Measurements from ENCODE around the gene ARL13B.
"Not testable (repeated sequence)": the region's sequence is repeated elsewhere in the genome, so short reads cannot be mapped to it uniquely, and the experiment has no call there.

The ARL13B gene

GRCh38 chr3:94028093-94028837, 48.3 kb downstream of the ARL13B start, which contains the start of gene STX19:
Gene STX19, minus strand, starts transcription at chr3:94028597. Its CDS starts 13,328 bp downstream, at chr3:94015269.
- H3K4me3 ChIP-seq (ENCODE audit: low read depth in 1 of 2, low read length in 2 of 2): peak within 1 kb of the TSS in 1 of 2 donors; percentile 52
- H3K36me3 ChIP-seq (ENCODE audit: control insufficient read depth in 1 of 2, insufficient read depth in 2 of 2, low read length in 2 of 2): no peaks in the 10 kb centered on the region

DNA sequence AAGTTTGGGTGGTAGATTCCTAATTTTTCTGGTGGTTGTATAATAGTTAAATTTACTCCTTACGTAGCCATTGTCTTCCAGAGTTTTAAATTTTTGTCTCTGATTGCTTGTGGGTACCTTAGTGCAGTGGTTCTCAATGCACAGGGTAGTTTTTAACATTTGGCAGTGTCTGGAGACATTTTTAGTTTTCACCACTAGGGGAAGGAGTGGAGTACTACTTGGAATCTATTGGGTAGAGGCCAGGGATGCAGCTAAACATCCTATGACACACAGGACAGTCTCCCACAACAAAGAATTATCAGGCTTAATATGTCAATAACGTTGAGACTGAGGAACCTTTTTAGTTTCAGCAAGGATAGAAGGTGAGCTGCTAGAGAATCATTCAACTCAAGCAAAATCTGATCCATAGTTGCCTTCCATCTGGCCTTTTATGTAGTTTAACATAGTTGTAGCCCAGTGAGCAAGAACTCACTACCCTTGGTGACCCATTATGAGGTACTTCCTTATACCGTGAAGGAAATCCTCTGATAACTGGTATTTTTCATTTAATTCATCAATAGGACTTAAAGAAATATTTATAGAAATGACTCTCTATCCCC, 57.1 kb downstream of the ARL13B start:
- Histone ChIP-seq H3K27me3 (ENCODE audit: low read depth, low read length) (no peaks in the 10 kb centered on the region), H3K36me3 (ENCODE audit: control insufficient read depth in 1 of 2, insufficient read depth in 2 of 2, low read length in 2 of 2) (no peaks in the 10 kb centered on the region), H3K4me3 (ENCODE audit: low read depth in 1 of 2, low read length in 2 of 2) (no peak overlapping the region), H3K27ac (ENCODE audit: low read length) (no peak overlapping the region), H3K4me1 (ENCODE audit: control insufficient read depth in 1 of 2, insufficient read depth in 2 of 2, low read length in 2 of 2) (no peaks in the 10 kb centered on the region), H3K9me3 (ENCODE audit: control insufficient read depth in 1 of 2, low read length in 2 of 2) (no peaks in the 10 kb centered on the region)

More at GRCh38 chr3:94028093-94028837, 48.3 kb downstream of the ARL13B start, which contains the start of gene STX19:
- H3K9me3 ChIP-seq (ENCODE audit: control insufficient read depth in 1 of 2, low read length in 2 of 2): no peaks in the 10 kb centered on the region
- peak within 1 kb of the TSS; percentile 83 for H3K27ac ChIP-seq (ENCODE audit: low read length)
- H3K4me1 ChIP-seq (ENCODE audit: control insufficient read depth in 1 of 2, insufficient read depth in 2 of 2, low read length in 2 of 2): no peaks in the 10 kb centered on the region
- no peaks in the 10 kb centered on the region for H3K27me3 ChIP-seq (ENCODE audit: low read depth, low read length)

GRCh38 chr3:94043285-94043684, 63.3 kb downstream of the ARL13B start:
- Histone ChIP-seq H3K9me3 (ENCODE audit: control insufficient read depth in 1 of 2, low read length in 2 of 2) (no peaks in the 10 kb centered on the region), H3K4me3 (ENCODE audit: low read depth in 1 of 2, low read length in 2 of 2) (no peak overlapping the region), H3K4me1 (ENCODE audit: control insufficient read depth in 1 of 2, insufficient read depth in 2 of 2, low read length in 2 of 2) (no peaks in the 10 kb centered on the region), H3K36me3 (ENCODE audit: control insufficient read depth in 1 of 2, insufficient read depth in 2 of 2, low read length in 2 of 2) (peaks cover 0 to 11% of the 10 kb centered on the region in 2 donors), H3K27ac (ENCODE audit: low read length) (no peak overlapping the region), H3K27me3 (ENCODE audit: low read depth, low read length) (no peaks in the 10 kb centered on the region)

DNA sequence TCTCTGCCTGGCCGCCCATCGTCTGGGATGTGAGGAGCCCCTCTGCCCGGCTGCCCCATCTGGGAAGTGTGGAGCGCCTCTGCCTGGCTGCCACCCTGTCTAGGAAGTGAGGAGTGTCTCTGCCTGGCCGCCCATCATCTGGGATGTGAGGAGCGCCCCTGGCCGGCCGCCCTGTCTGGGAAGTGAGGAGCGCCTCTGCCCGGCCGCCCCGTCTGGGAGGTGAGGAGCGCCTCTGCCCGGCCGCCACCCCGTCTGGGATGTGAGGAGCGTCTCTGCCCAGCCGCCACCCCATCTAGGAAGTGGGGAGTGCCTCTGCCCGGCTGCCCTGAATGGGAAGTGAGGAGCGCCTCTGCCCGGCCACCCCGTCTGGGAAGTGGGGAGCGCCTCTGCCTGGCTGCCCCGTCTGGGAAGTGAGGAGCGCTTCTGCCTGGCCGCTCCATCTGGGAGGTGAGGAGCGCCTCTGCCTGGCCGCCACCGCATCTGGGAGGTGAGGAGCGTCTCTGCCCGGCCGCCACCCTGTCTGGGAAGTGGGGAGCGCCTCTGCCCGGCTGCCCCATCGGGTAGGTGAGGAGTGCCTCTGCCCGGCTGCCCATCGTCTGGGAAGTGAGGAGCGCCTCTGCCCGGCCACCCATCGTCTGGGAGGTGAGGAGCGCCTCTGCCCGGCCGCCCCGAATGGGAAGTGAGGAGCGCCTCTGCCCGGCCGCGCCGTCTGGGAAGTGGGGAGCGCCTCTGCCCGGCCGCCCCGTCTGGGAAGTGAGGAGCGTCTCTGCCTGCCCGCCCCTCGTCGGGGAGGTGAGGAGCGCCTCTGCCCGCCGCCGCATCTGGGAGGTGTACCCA, 64.4 kb downstream of the ARL13B start:
- peaks cover 0 to 11% of the 10 kb centered on the region in 2 donors for H3K36me3 ChIP-seq (ENCODE audit: control insufficient read depth in 1 of 2, insufficient read depth in 2 of 2, low read length in 2 of 2)
- H3K27ac ChIP-seq (ENCODE audit: low read length); H3K27me3 ChIP-seq (ENCODE audit: low read depth, low read length); H3K4me1 ChIP-seq (ENCODE audit: control insufficient read depth in 1 of 2, insufficient read depth in 2 of 2, low read length in 2 of 2); H3K9me3 ChIP-seq (ENCODE audit: control insufficient read depth in 1 of 2, low read length in 2 of 2); H3K4me3 ChIP-seq (ENCODE audit: low read depth in 1 of 2, low read length in 2 of 2): not testable (repeated sequence)

DNA sequence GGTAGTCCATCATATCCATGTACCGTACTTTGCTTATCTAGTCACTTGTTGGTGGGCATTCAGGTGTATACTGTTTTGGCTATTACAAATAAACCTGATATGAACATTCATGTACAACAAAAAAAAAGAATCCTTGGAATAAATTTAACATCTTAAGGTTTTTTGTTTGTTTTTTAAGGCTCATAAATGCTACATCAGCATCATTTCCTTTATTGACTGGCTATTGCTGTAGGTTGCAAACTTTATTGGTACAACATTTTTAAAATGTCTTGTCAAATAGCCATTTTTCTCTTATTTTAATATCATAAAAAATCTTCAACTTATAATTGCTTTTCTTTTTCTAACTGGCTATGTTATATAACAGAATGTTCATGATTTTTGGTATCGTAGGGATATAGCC, 66.6 kb downstream of the ARL13B start:
- Histone ChIP-seq H3K27me3 (ENCODE audit: low read depth, low read length) (no peaks in the 10 kb centered on the region), H3K4me3 (ENCODE audit: low read depth in 1 of 2, low read length in 2 of 2) (no peak overlapping the region), H3K9me3 (ENCODE audit: control insufficient read depth in 1 of 2, low read length in 2 of 2) (no peaks in the 10 kb centered on the region), H3K27ac (ENCODE audit: low read length) (no peak overlapping the region), H3K4me1 (ENCODE audit: control insufficient read depth in 1 of 2, insufficient read depth in 2 of 2, low read length in 2 of 2) (no peaks in the 10 kb centered on the region), H3K36me3 (ENCODE audit: control insufficient read depth in 1 of 2, insufficient read depth in 2 of 2, low read length in 2 of 2) (peaks cover 3 to 11% of the 10 kb centered on the region in 2 donors)

- no peaks in the 10 kb centered on the region for H3K9me3 ChIP-seq (ENCODE audit: control insufficient read depth in 1 of 2, low read length in 2 of 2)
- H3K36me3 ChIP-seq (ENCODE audit: control insufficient read depth in 1 of 2, insufficient read depth in 2 of 2, low read length in 2 of 2): peaks cover 3 to 4% of the 10 kb centered on the region in 2 donors
- H3K4me1 ChIP-seq (ENCODE audit: control insufficient read depth in 1 of 2, insufficient read depth in 2 of 2, low read length in 2 of 2): no peaks in the 10 kb centered on the region
- H3K4me3 ChIP-seq (ENCODE audit: low read depth in 1 of 2, low read length in 2 of 2): no peak overlapping the region
- no peak overlapping the region for H3K27ac ChIP-seq (ENCODE audit: low read length)
- no peaks in the 10 kb centered on the region for H3K27me3 ChIP-seq (ENCODE audit: low read depth, low read length)
Observed at GRCh38 chr3:94049267-94049666, 69.3 kb downstream of the ARL13B start.

GRCh38 chr3:94050546-94050945, 70.6 kb downstream of the ARL13B start:
- Histone ChIP-seq H3K9me3 (ENCODE audit: control insufficient read depth in 1 of 2, low read length in 2 of 2) (no peaks in the 10 kb centered on the region), H3K27me3 (ENCODE audit: low read depth, low read length) (no peaks in the 10 kb centered on the region), H3K36me3 (ENCODE audit: control insufficient read depth in 1 of 2, insufficient read depth in 2 of 2, low read length in 2 of 2) (peaks cover 0 to 6% of the 10 kb centered on the region in 2 donors), H3K4me1 (ENCODE audit: control insufficient read depth in 1 of 2, insufficient read depth in 2 of 2, low read length in 2 of 2) (no peaks in the 10 kb centered on the region), H3K27ac (ENCODE audit: low read length) (no peak overlapping the region), H3K4me3 (ENCODE audit: low read depth in 1 of 2, low read length in 2 of 2) (no peak overlapping the region)

GRCh38 chr3:94061297-94061696, 81.3 kb downstream of the ARL13B start:
- H3K4me3 ChIP-seq (ENCODE audit: low read depth in 1 of 2, low read length in 2 of 2): no peak overlapping the region
- H3K9me3 ChIP-seq (ENCODE audit: control insufficient read depth in 1 of 2, low read length in 2 of 2): no peaks in the 10 kb centered on the region
- H3K36me3 ChIP-seq (ENCODE audit: control insufficient read depth in 1 of 2, insufficient read depth in 2 of 2, low read length in 2 of 2): peaks cover 0 to 13% of the 10 kb centered on the region in 2 donors
- H3K4me1 ChIP-seq (ENCODE audit: control insufficient read depth in 1 of 2, insufficient read depth in 2 of 2, low read length in 2 of 2): peaks cover 10 to 21% of the 10 kb centered on the region in 2 donors
- H3K27me3 ChIP-seq (ENCODE audit: low read depth, low read length): no peaks in the 10 kb centered on the region
- H3K27ac ChIP-seq (ENCODE audit: low read length): no peak overlapping the region

- peak within 1 kb of the TSS; percentile 99 for H3K27ac ChIP-seq (ENCODE audit: low read length)
- H3K4me3 ChIP-seq (ENCODE audit: low read depth in 1 of 2, low read length in 2 of 2): peak within 1 kb of the TSS; percentile 83 to 100
- peaks cover 10 to 21% of the 10 kb centered on the region in 2 donors for H3K4me1 ChIP-seq (ENCODE audit: control insufficient read depth in 1 of 2, insufficient read depth in 2 of 2, low read length in 2 of 2)
- H3K27me3 ChIP-seq (ENCODE audit: low read depth, low read length): no peaks in the 10 kb centered on the region
- no peaks in the 10 kb centered on the region for H3K9me3 ChIP-seq (ENCODE audit: control insufficient read depth in 1 of 2, low read length in 2 of 2)
- peaks cover 0 to 21% of the 10 kb centered on the region in 2 donors for H3K36me3 ChIP-seq (ENCODE audit: control insufficient read depth in 1 of 2, insufficient read depth in 2 of 2, low read length in 2 of 2)
Observed at GRCh38 chr3:94062513-94063404, 82.8 kb downstream of the ARL13B start, which contains the start of the genes DHFR2 and NSUN3. Gene DHFR2, minus strand, starts transcription at chr3:94062916. Its CDS starts 1,405 bp downstream, at chr3:94061511. Gene NSUN3, plus strand, starts transcription at chr3:94063061. Its CDS starts 66 bp downstream, at chr3:94063127.

- no peaks in the 10 kb centered on the region for H3K9me3 ChIP-seq (ENCODE audit: control insufficient read depth in 1 of 2, low read length in 2 of 2)
- H3K4me3 ChIP-seq (ENCODE audit: low read depth in 1 of 2, low read length in 2 of 2): peak overlapping the region; percentile 83 to 100
- H3K4me1 ChIP-seq (ENCODE audit: control insufficient read depth in 1 of 2, insufficient read depth in 2 of 2, low read length in 2 of 2): peaks cover 10 to 21% of the 10 kb centered on the region in 2 donors
- peaks cover 0 to 21% of the 10 kb centered on the region in 2 donors for H3K36me3 ChIP-seq (ENCODE audit: control insufficient read depth in 1 of 2, insufficient read depth in 2 of 2, low read length in 2 of 2)
- no peaks in the 10 kb centered on the region for H3K27me3 ChIP-seq (ENCODE audit: low read depth, low read length)
- peak overlapping the region; percentile 99 for H3K27ac ChIP-seq (ENCODE audit: low read length)
Observed at GRCh38 chr3:94063496-94064119, 83.7 kb downstream of the ARL13B start.
